Thyroid gland (tissue), 4 donors: ENCODE data around the gene NPY4R2. TPM values are rescaled to one million over a fixed set of nuclear protein-coding genes. Genes with fewer than 3 reads are reported as not detected.
"Not testable (repeated sequence)": the region's sequence is repeated elsewhere in the genome, so short reads cannot be mapped to it uniquely, and the experiment has no call there.

ENCODE experiments used
- DNase-seq, 2 donors: peaks; one replicate each; pipeline ENCODE4 v3.0.0-alpha.2; 2019
- H3K27ac ChIP-seq, 3 donors: fragments of 200-600 bp; sonication (generic); 1 replicate in 2 of 3; 2 replicates in 1 of 3; pipeline ENCODE4 v1.5.1; 2016 to 2019; ENCODE audit warnings: mild to moderate bottlenecking in 1 of 3, moderate library complexity in 1 of 3
- H3K27me3 ChIP-seq: fragments of 200-600 bp; sonication (generic); one replicate; pipeline ENCODE4 v1.5.1; 2019
- H3K36me3 ChIP-seq, 2 donors: fragments of 200-600 bp; sonication (generic); one replicate each; pipeline ENCODE4 v1.5.1; 2016 to 2019
- H3K4me1 ChIP-seq, 2 donors: fragments of 200-600 bp; sonication (generic); one replicate each; pipeline ENCODE4 v1.5.1; 2017 to 2019
- H3K4me3 ChIP-seq, 3 donors: fragments of 200-600 bp; sonication (generic); replicated peaks in 1 of 3; 1 replicate in 2 of 3; 2 replicates in 1 of 3; pipeline ENCODE4 v1.5.1; 2016; ENCODE audit warnings: mild to moderate bottlenecking in 1 of 3
- H3K9me3 ChIP-seq: fragments of 200-600 bp; sonication (generic); one replicate; pipeline ENCODE4 v1.5.1; 2017
- WGBS, 2 donors: methylation state at CpG; one replicate each; pipeline ENCODE4 v1.1.5; 2017; 5-methylcytosine and 5-hydroxymethylcytosine counted together
- intact Hi-C: fragments of 100-400 bp; cut with DNase I; formaldehyde crosslinking; loops from one replicate; pipeline ENCODE4 v1.15.1; 2023
- total RNA-seq, 4 donors: library from RNA; depleted of rRNA; stranded (reverse); fragments of >200 nt; gene quantifications; one replicate each; pipeline ENCODE4 v1.2.3, GENCODE V29; 2016

NPY4R2 gene
- total RNA-seq, 4 donors from 2014 or later, result not detected

GRCh38 chr10:47937634-47938033 is 19.2 kb downstream of the NPY4R2 start:
- H3K27me3 ChIP-seq, H3K4me1 ChIP-seq, H3K36me3 ChIP-seq, H3K9me3 ChIP-seq, intact Hi-C loops, H3K4me3 ChIP-seq, H3K27ac ChIP-seq, DNase-seq: not testable (repeated sequence)
- 92 to 100% methylated on average over 1 of the region's 3 CpGs for WGBS, 2 donors

- peak overlapping the region in 1 of 3 donors; percentile 25 for H3K27ac ChIP-seq
- H3K4me3 ChIP-seq, intact Hi-C loops, H3K4me1 ChIP-seq, H3K27me3 ChIP-seq, H3K36me3 ChIP-seq, H3K9me3 ChIP-seq: not testable (repeated sequence)
- DNase-seq, result peak; percentile 66 to 68
- WGBS, 2 donors, result 8 to 14% methylated on average over 2 of the region's 2 CpGs
These were observed 22.4 kb downstream of the NPY4R2 start for GRCh38 chr10:47940821-47941220.

GRCh38 chr10:47941379-47941778 is 22.9 kb downstream of the NPY4R2 start:
- H3K27me3 ChIP-seq, H3K9me3 ChIP-seq, H3K36me3 ChIP-seq, intact Hi-C loops, H3K4me3 ChIP-seq, H3K4me1 ChIP-seq: not testable (repeated sequence)
- 24 to 25% methylated on average over 6 of the region's 6 CpGs for whole genome bisulfite sequencing, 2 donors
- H3K27ac ChIP-seq, result peak overlapping the region in 1 of 3 donors; percentile 32
- DNase-seq, result peak; percentile 64 to 69

GRCh38 chr10:47942351-47943019 is 24.0 kb downstream of the NPY4R2 start:
- H3K27ac ChIP-seq, intact Hi-C loops, H3K9me3 ChIP-seq, H3K27me3 ChIP-seq, H3K36me3 ChIP-seq, H3K4me1 ChIP-seq, H3K4me3 ChIP-seq: not testable (repeated sequence)
- WGBS, 2 donors, result 31 to 33% methylated on average over 1 to 3 of the region's 8 CpGs
- DNase-seq, result peak in 1 of 2 donors; percentile 8

- H3K4me1 ChIP-seq, H3K9me3 ChIP-seq, H3K27ac ChIP-seq, H3K36me3 ChIP-seq, intact Hi-C loops, H3K4me3 ChIP-seq, H3K27me3 ChIP-seq: not testable (repeated sequence)
- no CpG with 5 or more reads among the region's 4 CpGs for WGBS, 2 donors
- peak; percentile 33 to 36 for DNase-seq
These were observed 24.9 kb downstream of the NPY4R2 start for GRCh38 chr10:47943328-47943727.

GRCh38 chr10:47947424-47947823 is 29.0 kb downstream of the NPY4R2 start:
- H3K27ac ChIP-seq, H3K27me3 ChIP-seq, H3K4me1 ChIP-seq, H3K9me3 ChIP-seq, H3K4me3 ChIP-seq, H3K36me3 ChIP-seq, intact Hi-C loops, DNase-seq: not testable (repeated sequence)
- WGBS, 2 donors, result 78 to 89% methylated on average over 1 of the region's 1 CpG

- DNase-seq, intact Hi-C loops, H3K4me3 ChIP-seq, H3K27ac ChIP-seq, H3K9me3 ChIP-seq, H3K4me1 ChIP-seq, H3K36me3 ChIP-seq, H3K27me3 ChIP-seq: not testable (repeated sequence)
- 75 to 87% methylated on average over 7 to 8 of the region's 8 CpGs for WGBS, 2 donors
These were observed 38.7 kb downstream of the NPY4R2 start for GRCh38 chr10:47957158-47957557.

GRCh38 chr10:47959677-47960076 is 41.2 kb downstream of the NPY4R2 start:
- H3K9me3 ChIP-seq, H3K27ac ChIP-seq, DNase-seq, H3K27me3 ChIP-seq, H3K4me3 ChIP-seq, H3K4me1 ChIP-seq, intact Hi-C loops, H3K36me3 ChIP-seq: not testable (repeated sequence)
- WGBS, 2 donors, result 82% methylated on average over 3 of the region's 5 CpGs; no CpG with 5 or more reads in 1 of the 2 donors

GRCh38 chr10:47960699-47961098 is 42.2 kb downstream of the NPY4R2 start:
- intact Hi-C loops, H3K4me3 ChIP-seq, H3K27ac ChIP-seq, H3K36me3 ChIP-seq, H3K27me3 ChIP-seq, H3K9me3 ChIP-seq, DNase-seq, H3K4me1 ChIP-seq: not testable (repeated sequence)
- no CpG with 5 or more reads among the region's 2 CpGs for WGBS, 2 donors

GRCh38 chr10:47962785-47963184 is 44.3 kb downstream of the NPY4R2 start:
- H3K27me3 ChIP-seq, intact Hi-C loops, H3K4me3 ChIP-seq, H3K36me3 ChIP-seq, DNase-seq, H3K9me3 ChIP-seq, H3K27ac ChIP-seq, H3K4me1 ChIP-seq: not testable (repeated sequence)
- WGBS, 2 donors, result no CpG with 5 or more reads among the region's 5 CpGs

GRCh38 chr10:47964280-47965063 is 46.0 kb downstream of the NPY4R2 start:
- H3K27ac ChIP-seq, H3K36me3 ChIP-seq, H3K27me3 ChIP-seq, H3K9me3 ChIP-seq, H3K4me3 ChIP-seq, H3K4me1 ChIP-seq, intact Hi-C loops, DNase-seq: not testable (repeated sequence)
- no CpG with 5 or more reads among the region's 14 CpGs for WGBS, 2 donors

- H3K9me3 ChIP-seq, H3K27me3 ChIP-seq, H3K36me3 ChIP-seq, intact Hi-C loops, DNase-seq, H3K4me1 ChIP-seq, H3K27ac ChIP-seq, H3K4me3 ChIP-seq: not testable (repeated sequence)
- 89 to 93% methylated on average over 4 of the region's 6 CpGs for WGBS, 2 donors
These were observed 50.5 kb downstream of the NPY4R2 start for GRCh38 chr10:47968988-47969387.

- H3K4me3 ChIP-seq, H3K27me3 ChIP-seq, H3K4me1 ChIP-seq, H3K9me3 ChIP-seq, H3K36me3 ChIP-seq, DNase-seq, H3K27ac ChIP-seq, intact Hi-C loops: not testable (repeated sequence)
- 82 to 83% methylated on average over 1 to 3 of the region's 3 CpGs for WGBS, 2 donors
These were observed 51.6 kb downstream of the NPY4R2 start for GRCh38 chr10:47970047-47970446.
